Lung (tissue), 12 donors: Measurements from ENCODE around the gene AGAP1. TPM values are rescaled to one million over a fixed set of nuclear protein-coding genes. Genes with fewer than 3 reads are reported as not detected.

Experiments used
- ATAC-seq: fragments of 200-7000 bp; cut with Tn5 transposase; one replicate; pipeline ENCODE4 v1.9.1; 2020; ENCODE audit warnings: moderate number of reproducible peaks; ENCODE audit not compliant: insufficient read depth, low FRiP score
- DNase-seq, 3 donors: peaks; one replicate each; pipeline ENCODE4 v3.0.0-alpha.2; 2013 to 2017
- H3K27ac ChIP-seq, 2 donors: one replicate each; pipeline ENCODE4 v1.5.1; 2013; ENCODE audit warnings: mild to moderate bottlenecking in 2 of 2, moderate library complexity in 2 of 2, control low read depth in 1 of 2, inconsistent platforms in 1 of 2, low read depth in 1 of 2, low read length in 1 of 2
- H3K27me3 ChIP-seq, 3 donors: one replicate each; pipeline ENCODE4 v1.5.1; 2013; ENCODE audit warnings: low read length in 2 of 3; ENCODE audit not compliant: control insufficient read depth in 3 of 3, insufficient read depth in 3 of 3
- H3K36me3 ChIP-seq, 4 donors: one replicate each; pipeline ENCODE4 v1.5.1; 2013; ENCODE audit warnings: low read length in 4 of 4, mild to moderate bottlenecking in 1 of 4, moderate library complexity in 1 of 4; ENCODE audit not compliant: control insufficient read depth in 4 of 4, insufficient read depth in 4 of 4
- H3K4me1 ChIP-seq, 5 donors: one replicate each; pipeline ENCODE4 v1.5.1; 2013; ENCODE audit warnings: low read length in 5 of 5, mild to moderate bottlenecking in 2 of 5, moderate library complexity in 1 of 5; ENCODE audit not compliant: control insufficient read depth in 5 of 5, insufficient read depth in 5 of 5
- H3K4me3 ChIP-seq: one replicate; pipeline ENCODE4 v1.5.1; 2013; ENCODE audit warnings: mild to moderate bottlenecking, control low read depth, moderate library complexity
- H3K9ac ChIP-seq, 2 donors: one replicate each; pipeline ENCODE4 v1.5.1; 2013; ENCODE audit warnings: low read length in 2 of 2, control low read depth in 1 of 2; ENCODE audit not compliant: insufficient read depth in 1 of 2
- H3K9me3 ChIP-seq, 4 donors: one replicate each; pipeline ENCODE4 v1.5.1; 2013; ENCODE audit warnings: low read length in 3 of 4, mild to moderate bottlenecking in 1 of 4, moderate library complexity in 1 of 4; ENCODE audit not compliant: control insufficient read depth in 4 of 4, insufficient read depth in 3 of 4
- CTCF ChIP-seq: IDR thresholded peaks from 2 replicates; pipeline ENCODE4 v1.5.1; 2012; ENCODE audit warnings: mild to moderate bottlenecking; ENCODE audit errors: control extremely low read depth, extremely low read depth
- WGBS, 2 donors: extraction: QIAGEN DNeasy Blood & Tissue Kit; methylation state at CpG; one replicate each; pipeline ENCODE4 v1.1.7; 2013; 5-methylcytosine and 5-hydroxymethylcytosine counted together
- polyA plus RNA-seq, 2 donors: library from polyadenylated mRNA; stranded (reverse); fragments of 200-250 nt; gene quantifications; one replicate each; pipeline ENCODE4 v1.2.1, GENCODE V29; 2013
- total RNA-seq, 2 donors: library from RNA; depleted of rRNA in 1 of 2; stranded (reverse); fragments of >200 nt in 1 of 2; gene quantifications; one replicate each; pipeline ENCODE4 v1.2.1, GENCODE V29; 2014 to 2021
- donor health status: control.
- donor health status: control.
- donor health status: Bipolar disorder and iron deficiency.
- donor health status: healthy.
- donor health status: DM: yes; HTN: yes; CAD: no.

Gene AGAP1
- total and polyA plus RNA-seq, 4 donors, result 6.6 to 39.4 (median 20.2) TPM

- WGBS, 2 donors, result 3 to 5% methylated on average over 3 of the region's 3 CpGs
- peaks cover 0 to 6% (median 0%) of the 10 kb centered on the region in 5 donors for H3K4me1 ChIP-seq
- H3K27ac ChIP-seq, result no peak overlapping the region
- no peak overlapping the region for H3K4me3 ChIP-seq
- H3K9me3 ChIP-seq, result no peaks in the 10 kb centered on the region
- peak in 2 of 3 donors; percentile 76 to 92 for DNase-seq
- peak; percentile 55 for TF ChIP-seq CTCF
- no peaks in the 10 kb centered on the region for H3K36me3 ChIP-seq
- no peaks in the 10 kb centered on the region for H3K27me3 ChIP-seq
- no peak for ATAC-seq
- H3K9ac ChIP-seq, result no peak overlapping the region
Measured at GRCh38 chr2:235594041-235594440, 100.2 kb downstream of the AGAP1 start.

GRCh38 chr2:235594964-235595363, 101.1 kb downstream of the AGAP1 start:
- ATAC-seq, result no peak
- H3K27ac ChIP-seq, result no peak overlapping the region
- no peaks in the 10 kb centered on the region for H3K36me3 ChIP-seq
- DNase-seq, result no peak
- no peak for TF ChIP-seq CTCF
- H3K4me1 ChIP-seq, result peaks cover 0 to 6% (median 0%) of the 10 kb centered on the region in 5 donors
- WGBS, 2 donors, result 73 to 75% methylated on average over 8 of the region's 8 CpGs
- no peaks in the 10 kb centered on the region for H3K27me3 ChIP-seq
- no peaks in the 10 kb centered on the region for H3K9me3 ChIP-seq
- H3K9ac ChIP-seq, result no peak overlapping the region
- no peak overlapping the region for H3K4me3 ChIP-seq

- Histone ChIP-seq H3K27ac (no peak overlapping the region), H3K27me3 (no peaks in the 10 kb centered on the region), H3K9me3 (no peaks in the 10 kb centered on the region), H3K9ac (no peak overlapping the region), H3K36me3 (no peaks in the 10 kb centered on the region), H3K4me1 (peaks cover 0 to 6% (median 0%) of the 10 kb centered on the region in 5 donors), H3K4me3 (no peak overlapping the region)
- TF ChIP-seq CTCF, result peak; percentile 66
- WGBS, 2 donors, result 44 to 45% methylated on average over 10 of the region's 10 CpGs
- peak; percentile 73 to 86 (median 77) for DNase-seq
- ATAC-seq, result peak; percentile 64
Measured at GRCh38 chr2:235595422-235596010, 101.7 kb downstream of the AGAP1 start.

- Histone ChIP-seq H3K4me3 (no peak overlapping the region), H3K27me3 (no peaks in the 10 kb centered on the region), H3K36me3 (no peaks in the 10 kb centered on the region), H3K9ac (no peak overlapping the region), H3K9me3 (no peaks in the 10 kb centered on the region), H3K27ac (no peak overlapping the region), H3K4me1 (peaks cover 0 to 8% (median 0%) of the 10 kb centered on the region in 5 donors)
- no peak for ATAC-seq
- DNase-seq, result no peak
- 89 to 91% methylated on average over 4 of the region's 4 CpGs for WGBS, 2 donors
- no peak for TF ChIP-seq CTCF
Measured at GRCh38 chr2:235596272-235596671, 102.4 kb downstream of the AGAP1 start.
